GM18870 (cell line): ENCODE results near the gene AQP12A.
"Not testable (repeated sequence)": the region's sequence is repeated elsewhere in the genome, so short reads cannot be mapped to it uniquely, and the experiment has no call there.

Experiments
- ATAC-seq: cut with Tn5 transposase; IDR thresholded peaks from one replicate; pipeline ENCODE4 v1.9.1; 2021; ENCODE audit warnings: moderate library complexity; ENCODE audit not compliant: unreplicated experiment

AQP12A gene

GRCh38 chr2:240691631-240692420 lies at the start of gene AQP12A:
AQP12A (plus strand) TSS chr2:240691866; CDS start chr2:240691914, 48 bp downstream.
- ATAC-seq, result not testable (repeated sequence)

GRCh38 chr2:240642061-240642805 lies 49.4 kb upstream of the AQP12A start:
- ATAC-seq, result no peak

- no peak for ATAC-seq
Measured at GRCh38 chr2:240642806-240643092, 48.9 kb upstream of the AQP12A start.

- ATAC-seq, result no peak
Measured at GRCh38 chr2:240643093-240643810, 48.4 kb upstream of the AQP12A start.

GRCh38 chr2:240643811-240644150 lies 47.9 kb upstream of the AQP12A start:
- no peak for ATAC-seq

- no peak for ATAC-seq
Measured at GRCh38 chr2:240644171-240644651, 47.5 kb upstream of the AQP12A start.

GRCh38 chr2:240644859-240645301 lies 46.8 kb upstream of the AQP12A start:
- no peak for ATAC-seq

GRCh38 chr2:240645346-240645745 lies 46.3 kb upstream of the AQP12A start:
- ATAC-seq, result no peak

GRCh38 chr2:240645801-240646175 lies 45.9 kb upstream of the AQP12A start:
- no peak for ATAC-seq

- ATAC-seq, result no peak
Measured at GRCh38 chr2:240646176-240646899, 45.3 kb upstream of the AQP12A start.

- no peak for ATAC-seq
Measured at GRCh38 chr2:240646900-240647502, 44.7 kb upstream of the AQP12A start.

GRCh38 chr2:240647503-240648154 lies 44.0 kb upstream of the AQP12A start:
- no peak for ATAC-seq

GRCh38 chr2:240648155-240648649 lies 43.5 kb upstream of the AQP12A start:
- no peak for ATAC-seq

- no peak for ATAC-seq
Measured at GRCh38 chr2:240648650-240649275, 42.9 kb upstream of the AQP12A start.

GRCh38 chr2:240649331-240649730 lies 42.3 kb upstream of the AQP12A start:
- no peak for ATAC-seq

GRCh38 chr2:240650254-240650965 lies 41.3 kb upstream of the AQP12A start:
- no peak for ATAC-seq

GRCh38 chr2:240651185-240651584 lies 40.5 kb upstream of the AQP12A start:
- ATAC-seq, result no peak

GRCh38 chr2:240655931-240656886 lies 35.5 kb upstream of the AQP12A start:
- ATAC-seq, result no peak
